Left ventricle myocardium superior (tissue), 1 donor: Measurements from ENCODE around the gene DLGAP1. TPM values are rescaled to one million over a fixed set of nuclear protein-coding genes. Genes with fewer than 3 reads are reported as not detected.

Experiments
- ATAC-seq: fragments of 200-7000 bp; cut with Tn5 transposase; one replicate; pipeline ENCODE4 v1.9.1; 2020; ENCODE audit warnings: mild to moderate bottlenecking, moderate library complexity
- DNase-seq: peaks from one replicate; pipeline ENCODE4 v3.0.0-alpha.2; 2020
- intact Hi-C: fragments of 100-400 bp; cut with micrococcal nuclease; formaldehyde crosslinking; loops from one replicate; pipeline ENCODE4 v1.11.0; 2022
- total RNA-seq: library from RNA; stranded (reverse); fragmentation: NEBNext Ultra II Directional; extraction: Animal tissue kit (Norgen Biotek cat#: 25700); gene quantifications from one replicate; pipeline ENCODE4 v1.2.1, GENCODE V29; 2021
- donor health status: DM: no; HTN: yes; CAD: no; lungs with severe emphysema.

Gene DLGAP1
- total RNA-seq, 1 donor from 2014 or later, result not detected

- intact Hi-C loops, result no loop called here
- ATAC-seq (no peak), DNase-seq (no peak)
These were observed 627.8 kb downstream of the DLGAP1 start for GRCh38 chr18:3827236-3827845.

DNA sequence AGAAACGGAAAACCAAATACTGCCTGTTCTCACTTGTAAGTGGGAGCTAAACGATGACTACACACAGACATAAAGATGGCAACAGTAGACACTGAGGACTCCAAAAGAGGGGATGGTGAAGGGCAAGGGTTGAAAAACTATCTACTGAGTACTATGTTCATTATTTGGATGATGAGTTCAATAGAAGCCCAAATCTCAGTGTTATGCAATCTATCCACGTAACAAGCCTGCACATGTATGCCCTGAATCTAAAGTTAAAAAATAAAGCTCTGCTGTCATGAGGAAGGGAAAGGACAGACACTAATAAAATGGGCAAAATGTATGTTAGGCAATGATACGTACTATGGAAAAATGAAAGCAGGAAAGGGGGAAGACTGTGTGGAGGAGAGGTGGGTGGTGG, 629.1 kb downstream of the DLGAP1 start:
- ATAC-seq, result no peak
- DNase-seq, result no peak
- intact Hi-C loops, result no loop called here

- intact Hi-C loops, result no loop called here
- ATAC-seq (no peak), DNase-seq (no peak)
These were observed 631.0 kb downstream of the DLGAP1 start for GRCh38 chr18:3824101-3824500.

- intact Hi-C loops, result no loop called here
- ATAC-seq (no peak), DNase-seq (no peak)
These were observed 632.0 kb downstream of the DLGAP1 start for GRCh38 chr18:3823073-3823472.

GRCh38 chr18:3821524-3821923, 633.6 kb downstream of the DLGAP1 start:
- DNase-seq (no peak), ATAC-seq (no peak)
- intact Hi-C loops, result no loop called here

DNA sequence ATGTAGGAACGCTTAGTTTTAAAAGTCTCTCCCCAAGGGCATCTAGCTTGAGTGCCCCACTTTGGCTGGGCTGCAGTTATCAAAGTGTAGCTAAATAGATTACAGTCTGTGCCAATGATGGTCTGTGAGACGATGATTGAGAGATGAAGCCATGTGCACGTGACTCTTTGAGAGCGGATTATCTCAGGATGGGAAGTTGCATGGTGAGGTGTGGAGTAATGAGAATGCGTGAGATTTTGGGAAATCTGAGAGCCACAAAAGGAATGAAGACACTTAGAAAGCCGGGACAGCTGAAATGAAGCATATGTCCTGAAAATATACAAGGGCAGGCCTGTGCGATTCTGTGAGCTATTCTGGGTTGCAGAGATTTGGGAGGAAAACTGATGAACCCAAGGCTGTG, 635.1 kb downstream of the DLGAP1 start:
- ATAC-seq (no peak), DNase-seq (no peak)
- intact Hi-C loops, result no loop called here

GRCh38 chr18:3816610-3817363, 638.3 kb downstream of the DLGAP1 start:
- intact Hi-C loops, result no loop called here
- ATAC-seq, result peak; percentile 44
- DNase-seq, result no peak

DNA sequence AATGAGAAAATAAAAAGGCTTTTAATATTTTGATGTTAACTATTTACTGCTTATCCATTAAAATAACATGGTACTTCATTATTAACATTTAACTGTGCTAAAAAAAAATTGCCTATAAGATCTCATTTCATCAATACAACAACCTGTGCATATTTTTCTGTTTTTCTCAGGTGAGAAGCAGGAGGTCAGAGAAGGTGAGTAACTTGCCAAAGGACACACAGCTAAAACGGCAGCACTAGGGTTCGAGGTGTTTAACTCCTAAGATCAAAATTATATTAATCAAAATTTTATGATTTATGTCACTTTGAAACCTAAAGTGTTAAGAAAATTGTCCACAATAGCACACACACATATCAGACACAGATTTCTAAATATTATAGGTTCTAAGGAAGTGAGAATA, 639.1 kb downstream of the DLGAP1 start:
- intact Hi-C loops, result no loop called here
- ATAC-seq (no peak), DNase-seq (no peak)

GRCh38 chr18:3814816-3815215, 640.3 kb downstream of the DLGAP1 start:
- intact Hi-C loops, result no loop called here
- DNase-seq (no peak), ATAC-seq (no peak)

DNA sequence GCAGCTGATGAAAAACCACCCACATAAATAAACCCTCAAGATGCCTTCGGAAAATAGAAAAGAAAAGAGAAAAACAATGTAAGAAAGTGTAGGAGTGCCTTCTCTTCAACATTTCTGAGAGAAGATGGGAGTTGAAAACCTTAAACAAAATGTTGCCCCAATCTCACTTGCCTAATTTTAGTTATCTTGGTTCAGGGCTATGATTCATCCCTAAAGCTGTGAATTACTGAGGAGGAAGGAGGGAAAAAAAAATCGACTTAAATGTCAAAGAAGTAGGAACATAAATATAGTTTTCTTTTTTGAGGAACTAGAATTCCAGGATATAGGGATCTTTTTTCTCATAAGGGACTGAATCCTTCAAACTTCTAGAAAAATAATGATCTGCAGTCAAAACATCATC, 644.8 kb downstream of the DLGAP1 start:
- intact Hi-C loops, result no loop called here
- ATAC-seq (no peak), DNase-seq (no peak)

DNA sequence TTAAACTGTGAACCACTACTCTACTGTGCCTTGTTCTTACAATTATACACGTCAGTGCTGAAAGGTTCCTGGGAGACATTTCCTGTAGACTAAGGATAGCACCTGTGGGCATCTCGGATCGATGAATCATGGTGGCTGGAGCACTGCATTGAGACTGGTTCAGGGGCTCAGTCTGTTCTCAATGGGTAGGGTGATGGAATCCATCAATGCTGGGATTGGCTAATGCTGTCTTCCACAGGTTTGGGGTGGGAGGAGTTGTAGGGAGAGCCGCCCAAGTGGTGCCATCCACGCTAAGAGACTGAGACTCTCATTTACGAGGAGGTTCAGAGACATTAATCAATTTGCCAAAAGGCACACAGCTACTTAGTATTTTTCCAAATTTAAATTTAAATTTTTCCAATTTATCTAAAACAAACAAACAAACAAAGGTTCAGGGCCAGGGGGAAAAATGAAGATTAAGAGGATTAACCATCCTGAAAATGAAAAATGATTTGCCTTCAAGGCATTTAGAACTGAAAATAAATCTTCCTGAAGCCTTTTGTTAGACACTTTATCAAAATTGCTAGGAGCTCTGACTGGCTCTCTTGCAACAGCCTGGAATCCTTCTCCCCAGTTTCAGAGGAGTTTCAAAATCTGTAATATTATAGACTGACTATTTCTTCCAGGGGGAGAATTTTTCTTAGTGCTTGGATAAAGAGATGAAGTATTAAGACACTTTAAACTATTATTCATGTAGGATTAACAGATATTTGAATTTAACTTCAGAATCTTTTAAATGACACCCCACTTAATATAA, 645.9 kb downstream of the DLGAP1 start:
- no peak for ATAC-seq
- no peak for DNase-seq
- intact Hi-C loops, result no loop called here

DNA sequence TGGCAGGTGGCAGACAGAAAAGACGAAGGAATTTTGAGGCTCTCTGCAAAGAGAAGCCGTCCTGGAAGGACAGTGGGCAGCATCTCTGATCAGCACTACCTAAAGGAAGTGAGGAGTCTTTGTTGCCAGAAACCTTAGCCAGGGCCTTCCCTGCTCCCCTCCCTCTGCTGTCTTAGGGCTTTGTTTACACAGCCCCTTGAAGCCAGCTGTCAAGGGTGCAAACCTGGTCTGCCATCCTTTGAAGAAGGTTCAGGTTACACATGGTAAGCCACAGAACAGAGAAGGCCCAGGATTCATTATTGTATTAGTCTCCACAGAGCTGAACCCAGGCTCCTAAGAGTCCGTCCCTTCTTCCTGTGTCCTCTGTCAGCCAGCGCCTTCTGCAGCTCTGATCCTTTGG, 648.5 kb downstream of the DLGAP1 start:
- DNase-seq, result no peak
- intact Hi-C loops, result no loop called here
- ATAC-seq, result no peak

GRCh38 chr18:3804336-3804735, 650.8 kb downstream of the DLGAP1 start:
- DNase-seq, result no peak
- no peak for ATAC-seq
- intact Hi-C loops, result no loop called here

- DNase-seq (no peak), ATAC-seq (no peak)
- intact Hi-C loops, result no loop called here
These were observed 651.8 kb downstream of the DLGAP1 start for GRCh38 chr18:3803350-3803749.

- intact Hi-C loops, result no loop called here
- no peak for ATAC-seq
These were observed 655.6 kb downstream of the DLGAP1 start for GRCh38 chr18:3799515-3799914.

GRCh38 chr18:3798032-3798431, 657.1 kb downstream of the DLGAP1 start:
- ATAC-seq, result no peak
- intact Hi-C loops, result no loop called here

More at GRCh38 chr18:3799515-3799914, 655.6 kb downstream of the DLGAP1 start:
- DNase-seq, result no peak

GRCh38 chr18:3796434-3796833, 658.7 kb downstream of the DLGAP1 start:
- intact Hi-C loops, result no loop called here
- no peak for ATAC-seq
- DNase-seq, result no peak

More at GRCh38 chr18:3798032-3798431, 657.1 kb downstream of the DLGAP1 start:
- no peak for DNase-seq

DNA sequence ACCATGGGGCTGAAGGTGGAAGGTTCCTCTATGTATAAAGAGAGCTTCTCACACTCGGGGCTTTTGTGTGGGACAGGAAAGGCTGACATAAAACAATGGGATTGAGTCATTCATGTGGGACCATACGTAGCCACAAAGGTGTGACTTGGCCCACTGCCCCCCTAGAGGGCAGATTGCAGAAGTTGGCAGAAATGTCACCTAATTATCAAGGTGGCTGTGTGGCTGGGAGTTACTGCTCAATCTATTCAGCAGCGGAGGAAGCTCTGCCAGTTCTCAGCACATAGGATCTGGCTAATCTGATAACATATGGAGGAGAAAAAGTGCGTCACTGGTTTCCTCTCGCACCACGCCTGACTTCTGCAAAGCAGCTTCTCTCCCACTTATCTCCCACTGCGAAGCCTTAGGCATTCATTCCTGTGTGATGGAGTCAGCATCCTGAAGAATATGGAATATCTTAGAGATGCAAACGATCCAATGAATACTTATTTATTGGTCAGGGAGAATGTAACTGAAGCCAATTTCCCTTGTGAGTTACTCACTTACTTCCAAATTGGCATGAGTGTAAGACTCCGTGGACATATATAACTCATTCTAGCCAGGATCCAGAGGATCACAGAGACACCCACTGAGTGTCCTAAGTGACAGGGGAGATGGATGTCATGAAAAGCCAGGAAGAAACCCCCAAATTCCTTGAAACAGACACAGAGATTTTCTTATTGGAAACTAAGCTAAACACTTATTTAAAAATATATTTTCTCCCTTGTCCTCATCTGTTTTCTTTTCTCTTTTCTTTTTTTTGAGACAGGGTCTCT, 660.4 kb downstream of the DLGAP1 start:
- DNase-seq, result no peak
- intact Hi-C loops, result no loop called here
- ATAC-seq, result peak; percentile 32

DNA sequence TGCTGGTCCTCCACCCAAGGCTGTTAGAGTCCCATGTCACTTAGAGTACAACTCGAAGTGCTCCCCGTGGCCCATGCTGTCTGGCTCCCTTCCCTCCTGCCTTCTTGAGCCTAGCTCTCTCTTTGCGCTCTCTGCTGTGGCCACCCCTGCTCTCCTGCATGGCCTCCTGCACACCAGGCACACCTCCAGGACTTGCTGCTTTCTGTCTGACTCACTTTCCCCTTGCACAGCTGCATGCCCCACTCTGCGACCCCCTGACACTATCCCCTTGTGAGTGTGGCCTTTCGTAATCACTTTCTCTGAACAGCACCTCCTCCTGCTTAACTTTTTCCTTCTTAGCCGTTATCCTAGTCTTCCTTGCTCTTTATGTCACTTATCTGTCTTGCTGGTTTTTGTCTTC, 661.6 kb downstream of the DLGAP1 start:
- no peak for ATAC-seq
- no peak for DNase-seq
- intact Hi-C loops, result no loop called here
